Left lung (tissue), 10 donors: Measurements from ENCODE around the gene CRCP. TPM values are rescaled to one million over a fixed set of nuclear protein-coding genes. Genes with fewer than 3 reads are reported as not detected.

Experiments used
- ATAC-seq: fragments of 200-7000 bp; cut with Tn5 transposase; one replicate; pipeline ENCODE4 v1.9.1; 2020; ENCODE audit warnings: moderate library complexity
- DNase-seq, 4 donors: peaks; one replicate each; pipeline ENCODE4 v3.0.0-alpha.2; 2013 to 2020
- H3K27ac ChIP-seq, 2 donors: fragments of 200-600 bp; sonication (generic) in 1 of 2; one replicate each; pipeline versions ENCODE4 v1.5.0 to v1.8.0; 2020 to 2021
- H3K27me3 ChIP-seq, 2 donors: fragments of 200-600 bp; sonication (generic) in 1 of 2; one replicate each; pipeline versions ENCODE4 v1.5.0 to v1.8.0; 2020 to 2021
- H3K36me3 ChIP-seq, 2 donors: fragments of 200-600 bp; sonication (generic) in 1 of 2; one replicate each; pipeline versions ENCODE4 v1.5.0 to v1.8.0; 2020 to 2021
- H3K4me1 ChIP-seq, 2 donors: fragments of 200-600 bp; one replicate each; pipeline ENCODE4 v1.8.0; 2021
- H3K4me3 ChIP-seq, 2 donors: fragments of 200-600 bp; sonication (generic) in 1 of 2; one replicate each; pipeline versions ENCODE4 v1.5.0 to v1.8.0; 2020 to 2021; ENCODE audit warnings: mild to moderate bottlenecking in 1 of 2
- H3K9me3 ChIP-seq, 2 donors: fragments of 200-600 bp; sonication (generic) in 1 of 2; one replicate each; pipeline versions ENCODE4 v1.5.0 to v1.8.0; 2020 to 2021
- intact Hi-C, 2 donors: fragments of 100-400 bp; cut with DNase I; formaldehyde crosslinking; loops; one replicate each; pipeline versions ENCODE4 v1.11.2 to v1.14.2; 2022
- polyA plus RNA-seq, 6 donors: library from polyadenylated mRNA; unstranded; fragments of 120-200 nt; gene quantifications; one replicate each; pipeline ENCODE4 v1.2.1, GENCODE V29; 2013; ENCODE audit not compliant: insufficient read length in 6 of 6
- total RNA-seq, 2 donors: library from RNA; stranded (reverse); fragmentation: NEBNext Ultra II Directional; extraction: Animal tissue kit (Norgen Biotek cat#: 25700); gene quantifications; one replicate each; pipeline ENCODE4 v1.2.1, GENCODE V29; 2021
- TF ChIP-seq, protein P1 (sequence below), 2 donors: fragments of 200-600 bp; sonication (generic) in 1 of 2; IDR thresholded peaks; one replicate each; pipeline versions ENCODE4 v1.5.0 to v1.8.0; 2021; ENCODE audit warnings: antibody characterized with exemption in 2 of 2
- donor health status: DM: no; HTN: yes; CAD: no.
- donor health status: DM: no; HTN: no; CAD: no.

Gene CRCP
- total and polyA plus RNA-seq, 8 donors: 27.1 to 36.0 (median 33.9) TPM

DNA sequence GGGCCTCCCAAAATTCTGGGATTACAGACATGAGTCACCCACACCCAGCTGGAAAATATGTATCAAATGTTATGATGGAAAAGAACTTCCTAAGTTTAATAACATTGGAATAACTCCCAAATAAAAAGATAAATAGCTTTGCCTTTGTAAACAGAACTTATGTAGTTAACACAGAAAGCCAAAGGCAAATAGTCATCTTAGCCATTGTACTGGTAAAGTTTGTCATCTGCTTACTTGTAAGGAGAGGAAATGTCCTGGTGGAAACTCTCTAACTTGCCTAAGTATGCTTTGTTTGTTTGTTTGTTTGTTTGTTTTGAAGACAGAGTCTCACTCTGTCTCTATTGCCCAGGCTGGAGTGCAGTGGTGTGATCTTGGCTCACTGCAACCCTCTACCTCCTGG is 66.7 kb downstream of the CRCP start:
- ATAC-seq: no peak
- H3K27ac ChIP-seq: no peak overlapping the region
- no peak overlapping the region for H3K4me3 ChIP-seq
- no peaks in the 10 kb centered on the region for H3K27me3 ChIP-seq
- peaks cover 0 to 6% of the 10 kb centered on the region in 2 donors for H3K4me1 ChIP-seq
- TF ChIP-seq, protein P1, sequence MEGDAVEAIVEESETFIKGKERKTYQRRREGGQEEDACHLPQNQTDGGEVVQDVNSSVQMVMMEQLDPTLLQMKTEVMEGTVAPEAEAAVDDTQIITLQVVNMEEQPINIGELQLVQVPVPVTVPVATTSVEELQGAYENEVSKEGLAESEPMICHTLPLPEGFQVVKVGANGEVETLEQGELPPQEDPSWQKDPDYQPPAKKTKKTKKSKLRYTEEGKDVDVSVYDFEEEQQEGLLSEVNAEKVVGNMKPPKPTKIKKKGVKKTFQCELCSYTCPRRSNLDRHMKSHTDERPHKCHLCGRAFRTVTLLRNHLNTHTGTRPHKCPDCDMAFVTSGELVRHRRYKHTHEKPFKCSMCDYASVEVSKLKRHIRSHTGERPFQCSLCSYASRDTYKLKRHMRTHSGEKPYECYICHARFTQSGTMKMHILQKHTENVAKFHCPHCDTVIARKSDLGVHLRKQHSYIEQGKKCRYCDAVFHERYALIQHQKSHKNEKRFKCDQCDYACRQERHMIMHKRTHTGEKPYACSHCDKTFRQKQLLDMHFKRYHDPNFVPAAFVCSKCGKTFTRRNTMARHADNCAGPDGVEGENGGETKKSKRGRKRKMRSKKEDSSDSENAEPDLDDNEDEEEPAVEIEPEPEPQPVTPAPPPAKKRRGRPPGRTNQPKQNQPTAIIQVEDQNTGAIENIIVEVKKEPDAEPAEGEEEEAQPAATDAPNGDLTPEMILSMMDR (IDR thresholded peaks at IDR 0.05): no peak
- DNase-seq: no peak
- H3K36me3 ChIP-seq: no peaks in the 10 kb centered on the region
- intact Hi-C loops: no loop called here
- H3K9me3 ChIP-seq: peaks cover 0 to 3% of the 10 kb centered on the region in 2 donors

DNA sequence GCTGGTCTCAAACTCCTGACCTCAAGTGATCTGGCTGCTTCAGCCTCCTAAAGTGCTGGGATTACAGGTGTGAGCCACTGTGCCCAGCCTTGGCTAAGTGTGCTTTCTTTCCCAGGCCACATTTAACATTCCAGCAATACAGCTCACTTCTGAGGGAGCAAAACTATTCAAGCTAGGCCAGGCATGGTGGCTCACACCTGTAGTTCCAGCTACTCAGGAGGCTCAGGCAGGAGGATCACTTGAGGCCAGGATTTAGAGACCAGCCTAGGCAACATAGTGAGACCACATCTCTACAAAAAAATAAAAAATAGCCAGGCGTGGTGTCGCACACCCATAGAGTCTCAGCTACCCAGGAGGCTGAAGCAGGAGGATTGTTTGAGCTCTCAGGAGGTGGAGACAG is 67.2 kb downstream of the CRCP start:
- intact Hi-C loops: no loop called here
- Histone ChIP-seq H3K9me3 (peaks cover 0 to 4% of the 10 kb centered on the region in 2 donors), H3K4me3 (no peak overlapping the region), H3K27ac (peak overlapping the region in 1 of 2 donors; percentile 28), H3K4me1 (peaks cover 0 to 6% of the 10 kb centered on the region in 2 donors), H3K27me3 (no peaks in the 10 kb centered on the region), H3K36me3 (no peaks in the 10 kb centered on the region)
- DNase-seq: no peak
- TF ChIP-seq, protein P1 (IDR thresholded peaks at IDR 0.05): no peak
- no peak for ATAC-seq

DNA sequence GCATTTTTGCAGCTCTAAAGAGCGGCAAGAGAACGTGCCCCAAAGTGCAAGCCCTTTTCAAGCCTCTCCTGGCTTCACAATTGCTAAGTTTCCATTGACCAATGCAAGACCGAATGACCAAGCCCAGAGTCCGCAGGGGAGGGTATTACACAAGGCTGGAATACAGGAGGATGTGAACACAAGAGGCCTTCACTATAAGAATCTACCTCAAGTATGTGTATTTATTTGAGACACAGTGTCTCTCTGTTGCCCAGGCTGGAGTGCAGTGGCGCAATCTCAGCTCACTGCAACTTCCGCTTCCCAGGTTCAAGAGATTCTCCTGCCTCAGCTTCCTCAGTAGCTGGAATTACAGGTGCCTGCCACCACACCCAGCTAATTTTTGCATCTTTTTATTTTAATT is 68.3 kb downstream of the CRCP start:
- no peaks in the 10 kb centered on the region for H3K27me3 ChIP-seq
- H3K4me1 ChIP-seq: peaks cover 0 to 11% of the 10 kb centered on the region in 2 donors
- no peaks in the 10 kb centered on the region for H3K36me3 ChIP-seq
- DNase-seq (peak in 2 of 4 donors; percentile 67 to 81), ATAC-seq (peak; percentile 86)
- intact Hi-C loops: no loop called here
- TF ChIP-seq, protein P1 (IDR thresholded peaks at IDR 0.05): no peak
- H3K27ac ChIP-seq: peak overlapping the region in 1 of 2 donors; percentile 29
- peaks cover 0 to 4% of the 10 kb centered on the region in 2 donors for H3K9me3 ChIP-seq
- H3K4me3 ChIP-seq: no peak overlapping the region

DNA sequence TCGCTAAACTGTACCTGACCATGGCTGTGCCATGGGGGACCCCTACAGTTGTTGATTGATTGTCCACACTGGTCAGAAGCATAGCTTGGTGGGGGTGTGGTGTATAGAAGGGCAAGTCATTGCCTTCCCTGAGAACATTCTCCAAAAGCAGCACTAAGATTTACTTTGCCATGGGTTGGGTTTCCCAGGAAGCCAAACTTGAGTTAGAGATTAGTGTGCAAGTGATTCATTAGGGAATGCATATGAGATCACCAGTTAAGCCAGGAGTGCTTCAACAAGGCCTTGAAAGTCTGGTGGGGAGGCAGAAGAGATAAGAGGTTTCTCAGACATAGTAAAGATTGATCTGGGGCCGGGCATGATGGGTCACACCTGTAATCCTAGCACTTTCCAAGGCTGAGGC is 69.1 kb downstream of the CRCP start:
- H3K36me3 ChIP-seq: no peaks in the 10 kb centered on the region
- DNase-seq (no peak), ATAC-seq (peak; percentile 43)
- H3K9me3 ChIP-seq: peaks cover 0 to 4% of the 10 kb centered on the region in 2 donors
- intact Hi-C loops: no loop called here
- TF ChIP-seq, protein P1 (IDR thresholded peaks at IDR 0.05): no peak
- peak overlapping the region in 1 of 2 donors; percentile 29 for H3K27ac ChIP-seq
- peaks cover 0 to 11% of the 10 kb centered on the region in 2 donors for H3K4me1 ChIP-seq
- H3K4me3 ChIP-seq: no peak overlapping the region
- H3K27me3 ChIP-seq: no peaks in the 10 kb centered on the region

DNA sequence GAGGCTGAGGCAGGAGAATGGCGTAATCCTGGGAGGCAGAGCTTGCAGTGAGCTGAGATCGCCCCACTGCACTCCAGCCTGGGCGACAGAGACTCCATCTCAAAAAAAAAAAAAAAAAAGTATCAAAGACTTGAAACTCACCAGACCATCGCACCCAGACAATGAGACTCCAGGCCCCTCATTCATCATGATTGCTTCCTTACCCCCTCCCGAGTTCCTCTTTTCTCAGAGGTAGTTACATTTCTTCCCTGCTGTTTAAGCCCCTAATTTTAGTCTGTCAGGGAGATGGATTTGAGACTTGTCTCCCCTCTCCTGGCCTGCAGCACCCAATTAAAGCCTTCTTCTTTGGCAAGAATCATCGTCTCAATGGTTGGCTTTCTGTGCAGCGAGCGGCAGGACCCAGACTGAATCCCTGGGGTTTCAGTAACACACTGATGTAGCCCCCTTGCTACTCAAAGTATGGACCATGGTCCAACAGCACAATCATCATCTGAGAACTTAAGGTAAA is 71.1 kb downstream of the CRCP start:
- DNase-seq (no peak), ATAC-seq (no peak)
- peaks cover 0 to 4% of the 10 kb centered on the region in 2 donors for H3K9me3 ChIP-seq
- H3K36me3 ChIP-seq: no peaks in the 10 kb centered on the region
- intact Hi-C loops: no loop called here
- H3K4me3 ChIP-seq: no peak overlapping the region
- H3K27ac ChIP-seq: no peak overlapping the region
- TF ChIP-seq, protein P1 (IDR thresholded peaks at IDR 0.05): no peak
- H3K4me1 ChIP-seq: peaks cover 0 to 11% of the 10 kb centered on the region in 2 donors
- H3K27me3 ChIP-seq: no peaks in the 10 kb centered on the region
